HG03571 (cell line): ENCODE data around the gene INPP5D.

ENCODE experiments used
- ATAC-seq: cut with Tn5 transposase; IDR thresholded peaks from one replicate; pipeline ENCODE4 v1.9.1; 2021; ENCODE audit not compliant: unreplicated experiment

The INPP5D gene

GRCh38 chr2:233226511-233227031, 166.4 kb downstream of the INPP5D start:
- ATAC-seq, result no peak

- no peak for ATAC-seq
These were observed 167.3 kb downstream of the INPP5D start for GRCh38 chr2:233227346-233227978.

- ATAC-seq, result no peak
These were observed 168.2 kb downstream of the INPP5D start for GRCh38 chr2:233228376-233228775.

GRCh38 chr2:233233618-233234230, 173.6 kb downstream of the INPP5D start:
- ATAC-seq, result no peak

GRCh38 chr2:233234264-233234663, 174.1 kb downstream of the INPP5D start:
- no peak for ATAC-seq

- no peak for ATAC-seq
These were observed 174.9 kb downstream of the INPP5D start for GRCh38 chr2:233234996-233235395.

GRCh38 chr2:233235977-233236376, 175.8 kb downstream of the INPP5D start:
- ATAC-seq, result no peak

- ATAC-seq, result no peak
These were observed 176.9 kb downstream of the INPP5D start for GRCh38 chr2:233236820-233237589.

- peak; percentile 71 for ATAC-seq
These were observed 180.8 kb downstream of the INPP5D start for GRCh38 chr2:233240897-233241296.

- no peak for ATAC-seq
These were observed 181.7 kb downstream of the INPP5D start for GRCh38 chr2:233241803-233242202.

GRCh38 chr2:233242231-233242927, 182.2 kb downstream of the INPP5D start:
- no peak for ATAC-seq

- ATAC-seq, result no peak
These were observed 183.2 kb downstream of the INPP5D start for GRCh38 chr2:233243348-233243747.

- no peak for ATAC-seq
These were observed 184.7 kb downstream of the INPP5D start for GRCh38 chr2:233244818-233245217.

- ATAC-seq, result no peak
These were observed 185.3 kb downstream of the INPP5D start for GRCh38 chr2:233245406-233245805.

GRCh38 chr2:233247116-233247515, 187.0 kb downstream of the INPP5D start:
- ATAC-seq, result no peak

GRCh38 chr2:233247744-233248143, 187.6 kb downstream of the INPP5D start:
- ATAC-seq, result no peak

GRCh38 chr2:233248999-233249398, 188.9 kb downstream of the INPP5D start:
- ATAC-seq, result no peak

GRCh38 chr2:233250568-233250967, 190.4 kb downstream of the INPP5D start:
- no peak for ATAC-seq

- peak; percentile 6 for ATAC-seq
These were observed 190.8 kb downstream of the INPP5D start for GRCh38 chr2:233250985-233251305.

- peak; percentile 95 for ATAC-seq
These were observed 191.4 kb downstream of the INPP5D start, which contains the start of gene ATG16L1 for GRCh38 chr2:233251306-233252116. Gene ATG16L1 (plus strand): TSS chr2:233251673. CDS start chr2:233251828, 155 bp downstream.
